HG02798 (cell line): ENCODE measurements around the gene XAGE2.

Experiments
- ATAC-seq: cut with Tn5 transposase; IDR thresholded peaks from one replicate; pipeline ENCODE4 v1.9.1; 2021; ENCODE audit warnings: mild to moderate bottlenecking; ENCODE audit not compliant: unreplicated experiment, poor library complexity

The XAGE2 gene

DNA sequence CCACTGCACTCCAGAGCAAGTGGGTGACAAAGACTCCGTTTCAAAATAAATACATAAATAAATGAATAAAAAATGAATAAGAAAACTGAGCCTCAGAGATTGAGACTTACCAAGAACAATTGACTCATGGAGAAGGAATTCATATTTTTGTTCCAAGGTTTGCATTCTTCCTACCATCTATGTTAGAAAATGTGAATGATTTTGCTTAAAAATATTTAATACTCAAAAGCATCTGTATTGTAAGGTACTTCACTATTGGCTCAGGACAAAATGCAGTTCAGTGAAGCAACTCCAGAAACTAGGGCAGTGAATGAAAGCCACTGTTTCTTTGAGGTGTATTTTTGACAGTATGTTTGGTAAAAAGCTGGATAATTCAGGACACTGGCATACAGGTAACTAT lies 54.1 kb downstream of the XAGE2 start:
- ATAC-seq = no peak

DNA sequence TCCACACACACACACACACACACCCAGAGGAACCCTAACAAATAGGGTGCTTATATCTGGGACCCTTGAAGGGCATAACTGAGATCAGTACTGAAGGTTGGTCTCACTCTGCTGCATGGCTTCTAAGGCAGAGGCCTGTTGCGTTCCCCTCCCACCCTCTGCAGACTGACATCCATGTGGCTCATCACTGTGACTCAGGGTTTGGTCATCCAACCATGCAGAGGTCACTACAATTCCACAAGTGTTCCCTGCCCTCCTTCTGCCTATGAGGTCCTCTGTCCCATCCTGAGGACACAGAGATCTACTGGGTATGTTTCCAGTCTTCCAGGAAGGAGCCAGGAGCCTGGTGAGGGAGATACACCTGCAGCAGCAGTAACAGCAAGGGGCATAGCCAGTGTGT lies 55.8 kb downstream of the XAGE2 start:
- no peak for ATAC-seq
